CD8-positive, alpha-beta memory T cell (primary cell): Measurements from ENCODE around the gene BOD1L1. TPM values are rescaled to one million over a fixed set of nuclear protein-coding genes. Genes with fewer than 3 reads are reported as not detected.

Experiments
- CTCF ChIA-PET: fragments of 350-600 bp; sonication (Branson Sonifier 250); formaldehyde crosslinking; loops from one replicate; lab custom pipeline; 2021; ENCODE audit warnings: antibody characterized with exemption; lab: Charles Lee
- POLR2A ChIA-PET: fragments of 350-600 bp; sonication (Branson Sonifier 250); formaldehyde crosslinking; loops from one replicate; lab custom pipeline; 2021; ENCODE audit warnings: antibody characterized with exemption; lab: Charles Lee
- DNase-seq, 5 donors: peaks; one replicate each; pipeline versions ENCODE4 v3.0.0 to v3.0.0-alpha.2; 2020 to 2022; ENCODE audit warnings: mixed read lengths in 1 of 5
- H3K27ac ChIP-seq: one replicate; pipeline ENCODE4 v1.7.0; 2013; ENCODE audit warnings: low read depth, mild to moderate bottlenecking, low read length, moderate library complexity
- H3K27me3 ChIP-seq: 2 replicates; pipeline ENCODE4 v1.7.0; 2013; ENCODE audit warnings: low read length, mild to moderate bottlenecking; ENCODE audit not compliant: insufficient read depth, poor library complexity, severe bottlenecking
- H3K36me3 ChIP-seq: 2 replicates; pipeline ENCODE4 v1.7.0; 2013; ENCODE audit warnings: mild to moderate bottlenecking, low read length, moderate library complexity; ENCODE audit not compliant: insufficient read depth
- H3K4me1 ChIP-seq: 2 replicates; pipeline ENCODE4 v1.7.0; 2013; ENCODE audit warnings: mild to moderate bottlenecking, low read length, moderate library complexity; ENCODE audit not compliant: insufficient read depth
- H3K4me3 ChIP-seq: 2 replicates; pipeline ENCODE4 v1.7.0; 2013; ENCODE audit warnings: mild to moderate bottlenecking, low read length
- H3K9me3 ChIP-seq: 2 replicates; pipeline ENCODE4 v1.7.0; 2013; ENCODE audit warnings: mild to moderate bottlenecking, low read length
- H3K27ac Mint-ChIP-seq, 8 donors: one replicate each; pipeline ENCODE4 v1.8.0; 2020 to 2021; ENCODE audit warnings: mixed read lengths in 8 of 8, mild to moderate bottlenecking in 6 of 8, inconsistent platforms in 3 of 8, moderate library complexity in 3 of 8
- H3K27me3 Mint-ChIP-seq, 2 donors: one replicate each; pipeline ENCODE4 v1.8.0; 2020 to 2021; ENCODE audit warnings: mixed read lengths in 2 of 2, mild to moderate bottlenecking in 1 of 2, moderate library complexity in 1 of 2
- H3K36me3 Mint-ChIP-seq, 3 donors: one replicate each; pipeline ENCODE4 v1.8.0; 2020 to 2021; ENCODE audit warnings: mixed read lengths in 3 of 3, inconsistent platforms in 1 of 3, mild to moderate bottlenecking in 1 of 3
- H3K4me1 Mint-ChIP-seq, 3 donors: one replicate each; pipeline ENCODE4 v1.8.0; 2020 to 2021; ENCODE audit warnings: mixed read lengths in 3 of 3, inconsistent platforms in 1 of 3, mild to moderate bottlenecking in 1 of 3
- H3K4me3 Mint-ChIP-seq, 7 donors: one replicate each; pipeline ENCODE4 v1.8.0; 2020 to 2021; ENCODE audit warnings: mixed read lengths in 7 of 7, mild to moderate bottlenecking in 6 of 7, moderate library complexity in 4 of 7, inconsistent platforms in 2 of 7
- H3K9me3 Mint-ChIP-seq, 5 donors: one replicate each; pipeline ENCODE4 v1.8.0; 2020 to 2022; ENCODE audit warnings: mixed read lengths in 5 of 5, mild to moderate bottlenecking in 3 of 5, moderate library complexity in 2 of 5, inconsistent platforms in 1 of 5
- polyA plus RNA-seq: library from polyadenylated mRNA; unstranded; fragments of 300-500 nt; fragmentation: Illumina TruSeq; gene quantifications from one replicate; pipeline ENCODE4 v1.2.3, GENCODE V29; 2021
- total RNA-seq, 2 experiments: library from RNA; stranded (reverse); gene quantifications; one replicate each; pipeline ENCODE4 v1.2.3, GENCODE V29; 2021

Gene BOD1L1
- total and polyA plus RNA-seq, 3 experiments from 2014 or later, result 6.4 to 37.1 (median 35.1) TPM

GRCh38 chr4:13529128-13529919, 98.2 kb downstream of the BOD1L1 start:
- peaks cover 7% of the 10 kb centered on the region for H3K4me1 ChIP-seq
- Mint-ChIP-seq H3K27ac (peak overlapping the region in 1 of 8 donors; percentile 62), H3K36me3 (no peaks in the 10 kb centered on the region), H3K9me3 (peaks cover 0 to 17% (median 9%) of the 10 kb centered on the region in 5 donors), H3K4me1 (peaks cover 18 to 33% (median 24%) of the 10 kb centered on the region in 3 donors), H3K4me3 (peak overlapping the region in 6 of 7 donors; percentile 27 to 76 (median 54)), H3K27me3 (peaks cover 83 to 93% of the 10 kb centered on the region in 2 donors)
- H3K4me3 ChIP-seq, result no peak overlapping the region
- H3K9me3 ChIP-seq, result no peaks in the 10 kb centered on the region
- peaks cover 89% of the 10 kb centered on the region for H3K27me3 ChIP-seq
- DNase-seq, result no peak
- ChIA-PET CTCF (no interaction called here), POLR2A (no interaction called here)
- H3K27ac ChIP-seq, result no peak overlapping the region
- no peaks in the 10 kb centered on the region for H3K36me3 ChIP-seq

DNA sequence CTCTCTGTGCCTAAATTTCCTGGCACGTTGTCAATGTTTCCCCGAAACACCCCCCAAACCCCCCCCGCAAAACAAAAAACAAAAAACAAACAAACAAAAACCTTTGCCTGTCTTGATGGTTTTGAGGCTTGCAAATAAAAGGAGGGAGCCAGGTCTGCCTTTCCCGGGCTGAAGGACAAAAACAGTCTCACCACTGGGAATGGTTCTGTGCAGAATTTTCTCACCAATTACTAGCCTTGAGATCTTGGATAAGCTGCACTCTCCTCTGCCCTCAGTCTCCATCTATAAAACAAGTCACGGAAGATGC, 98.8 kb downstream of the BOD1L1 start:
- Histone ChIP-seq H3K9me3 (no peaks in the 10 kb centered on the region), H3K4me3 (no peak overlapping the region), H3K36me3 (no peaks in the 10 kb centered on the region), H3K27me3 (peaks cover 87% of the 10 kb centered on the region), H3K27ac (no peak overlapping the region), H3K4me1 (peaks cover 7% of the 10 kb centered on the region)
- Mint-ChIP-seq H3K27me3 (peaks cover 83 to 93% of the 10 kb centered on the region in 2 donors), H3K27ac (peak overlapping the region in 2 of 8 donors; percentile 62 to 67), H3K4me3 (peak overlapping the region in 6 of 7 donors; percentile 27 to 76 (median 60)), H3K36me3 (no peaks in the 10 kb centered on the region), H3K4me1 (peaks cover 18 to 33% (median 24%) of the 10 kb centered on the region in 3 donors), H3K9me3 (peaks cover 0 to 22% (median 9%) of the 10 kb centered on the region in 5 donors)
- ChIA-PET POLR2A (no interaction called here), CTCF (no interaction called here)
- DNase-seq, result no peak

DNA sequence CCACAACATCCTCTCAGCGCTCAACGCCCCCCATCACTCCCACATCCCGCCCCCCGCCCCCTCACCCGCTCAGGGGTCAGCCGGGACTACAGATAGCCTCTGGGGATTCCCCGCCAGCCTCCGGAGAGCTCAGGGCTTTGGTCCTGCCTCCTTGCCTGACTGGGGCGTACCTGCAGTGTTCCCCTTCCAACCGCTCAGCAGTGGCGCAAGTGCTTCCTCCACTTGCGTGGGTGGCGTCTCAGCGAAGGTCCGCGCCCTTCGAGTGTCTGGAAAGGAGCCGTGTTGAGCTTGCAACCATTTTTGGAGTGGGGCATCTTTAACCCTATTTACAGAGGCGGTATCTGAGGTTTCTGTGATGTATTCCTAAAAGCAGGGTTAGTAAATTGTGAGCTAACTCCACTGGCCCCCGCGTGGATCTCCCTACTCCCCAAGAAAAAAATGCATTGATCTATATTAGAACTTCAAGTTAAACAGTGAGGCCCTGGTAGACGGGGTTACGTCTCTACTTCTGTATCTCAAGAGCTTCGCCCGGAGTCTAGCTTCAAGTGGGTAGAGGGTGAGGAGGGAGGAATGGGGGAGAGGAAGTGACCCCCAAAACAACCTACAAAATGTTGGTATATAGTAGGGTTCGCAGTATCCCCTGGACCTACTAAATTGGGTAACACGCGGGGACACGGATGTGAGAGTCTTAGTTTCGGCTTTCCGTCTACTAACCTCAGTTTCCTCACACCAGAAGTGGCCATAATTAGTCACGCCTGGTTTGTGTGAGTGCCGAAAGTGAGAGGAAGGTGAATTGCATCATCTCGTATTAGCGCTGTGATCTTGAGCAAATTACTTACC, 99.3 kb downstream of the BOD1L1 start:
- peaks cover 0 to 23% (median 9%) of the 10 kb centered on the region in 5 donors for H3K9me3 Mint-ChIP-seq
- peak overlapping the region; percentile 57 to 76 (median 61) for H3K4me3 Mint-ChIP-seq
- Histone ChIP-seq H3K27me3 (peaks cover 85% of the 10 kb centered on the region), H3K9me3 (no peaks in the 10 kb centered on the region), H3K4me1 (peaks cover 7% of the 10 kb centered on the region), H3K4me3 (no peak overlapping the region), H3K36me3 (no peaks in the 10 kb centered on the region), H3K27ac (no peak overlapping the region)
- peak overlapping the region in 3 of 8 donors; percentile 15 to 62 (median 39) for H3K27ac Mint-ChIP-seq
- H3K36me3 Mint-ChIP-seq, result no peaks in the 10 kb centered on the region
- POLR2A ChIA-PET, result no interaction called here
- CTCF ChIA-PET, result no interaction called here
- H3K27me3 Mint-ChIP-seq, result peaks cover 82 to 90% of the 10 kb centered on the region in 2 donors
- DNase-seq, result no peak
- H3K4me1 Mint-ChIP-seq, result peaks cover 19 to 34% (median 25%) of the 10 kb centered on the region in 3 donors

- H3K36me3 Mint-ChIP-seq, result no peaks in the 10 kb centered on the region
- H3K4me1 Mint-ChIP-seq, result peaks cover 23 to 43% (median 30%) of the 10 kb centered on the region in 3 donors
- ChIA-PET POLR2A (no interaction called here), CTCF (no interaction called here)
- peaks cover 0 to 23% (median 9%) of the 10 kb centered on the region in 5 donors for H3K9me3 Mint-ChIP-seq
- no peak for DNase-seq
- Histone ChIP-seq H3K27me3 (peaks cover 85% of the 10 kb centered on the region), H3K4me3 (no peak overlapping the region), H3K4me1 (peaks cover 7% of the 10 kb centered on the region), H3K9me3 (no peaks in the 10 kb centered on the region), H3K36me3 (no peaks in the 10 kb centered on the region), H3K27ac (no peak overlapping the region)
- peaks cover 81 to 90% of the 10 kb centered on the region in 2 donors for H3K27me3 Mint-ChIP-seq
- peak overlapping the region; percentile 36 to 76 (median 60) for H3K4me3 Mint-ChIP-seq
- peak overlapping the region in 1 of 8 donors; percentile 70 for H3K27ac Mint-ChIP-seq
Observed at GRCh38 chr4:13527192-13527980, 100.1 kb downstream of the BOD1L1 start.

GRCh38 chr4:13526658-13527057, 100.9 kb downstream of the BOD1L1 start:
- peaks cover 7% of the 10 kb centered on the region for H3K4me1 ChIP-seq
- H3K27me3 Mint-ChIP-seq, result peaks cover 85 to 92% of the 10 kb centered on the region in 2 donors
- DNase-seq, result no peak
- peaks cover 25 to 49% (median 30%) of the 10 kb centered on the region in 3 donors for H3K4me1 Mint-ChIP-seq
- POLR2A ChIA-PET, result no interaction called here
- H3K9me3 ChIP-seq, result no peaks in the 10 kb centered on the region
- peaks cover 0 to 23% (median 9%) of the 10 kb centered on the region in 5 donors for H3K9me3 Mint-ChIP-seq
- H3K27ac ChIP-seq, result no peak overlapping the region
- H3K27ac Mint-ChIP-seq, result no peak overlapping the region
- peaks cover 88% of the 10 kb centered on the region for H3K27me3 ChIP-seq
- H3K4me3 ChIP-seq, result no peak overlapping the region
- no peak overlapping the region for H3K4me3 Mint-ChIP-seq
- no peaks in the 10 kb centered on the region for H3K36me3 ChIP-seq
- CTCF ChIA-PET, result no interaction called here
- H3K36me3 Mint-ChIP-seq, result no peaks in the 10 kb centered on the region

DNA sequence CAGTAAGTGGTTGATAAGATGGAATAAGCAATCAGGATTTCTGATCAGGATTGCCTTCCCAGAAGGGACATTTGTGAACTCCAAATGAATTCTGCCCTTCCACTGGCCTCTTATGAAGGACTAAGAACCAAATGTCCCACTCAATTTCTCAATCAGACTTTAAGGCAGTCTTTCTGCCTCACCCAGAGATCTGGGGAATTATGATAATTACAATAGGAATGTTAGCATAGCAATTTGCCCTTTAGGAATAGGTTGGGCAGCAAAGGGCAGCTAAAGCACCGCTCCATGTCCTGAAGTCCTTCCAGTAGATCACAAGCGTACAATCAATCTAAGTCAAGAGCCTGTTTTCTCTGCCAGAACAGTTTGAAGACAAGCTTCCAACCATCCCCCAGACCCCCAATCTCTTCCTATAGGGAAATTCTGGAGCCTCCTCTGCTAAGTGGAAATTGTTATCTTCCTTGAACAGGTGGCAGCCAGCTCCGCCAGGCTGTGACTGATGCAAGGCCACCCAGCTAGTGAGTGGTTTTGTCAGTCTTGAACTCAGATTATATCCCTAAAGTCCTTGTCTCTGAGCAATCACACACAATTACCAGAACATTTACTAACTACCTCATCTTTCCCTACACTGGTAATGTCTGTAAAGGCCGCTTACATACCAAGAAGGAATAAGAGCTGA, 101.8 kb downstream of the BOD1L1 start:
- POLR2A ChIA-PET, result no interaction called here
- peak overlapping the region in 2 of 7 donors; percentile 6 to 24 for H3K4me3 Mint-ChIP-seq

More for the DNA sequence above, 101.8 kb downstream of the BOD1L1 start:
- H3K9me3 Mint-ChIP-seq, result peaks cover 0 to 19% (median 9%) of the 10 kb centered on the region in 5 donors
- peaks cover 82 to 91% of the 10 kb centered on the region in 2 donors for H3K27me3 Mint-ChIP-seq
- H3K36me3 Mint-ChIP-seq, result no peaks in the 10 kb centered on the region
- Histone ChIP-seq H3K9me3 (no peaks in the 10 kb centered on the region), H3K36me3 (no peaks in the 10 kb centered on the region), H3K27ac (no peak overlapping the region), H3K4me1 (peaks cover 7% of the 10 kb centered on the region), H3K27me3 (peaks cover 84% of the 10 kb centered on the region), H3K4me3 (no peak overlapping the region)
- CTCF ChIA-PET, result interaction anchor here (1.1 kb wide), 1 partner anchor 25 kb away, joined by 3 read pairs; no protein-coding TSS in a partner anchor
- no peak for DNase-seq
- H3K27ac Mint-ChIP-seq, result peak overlapping the region in 1 of 8 donors; percentile 25
- peaks cover 23 to 39% (median 30%) of the 10 kb centered on the region in 3 donors for H3K4me1 Mint-ChIP-seq
